Lung (tissue), 12 donors: Measurements from ENCODE around the gene KCNQ5. TPM values are rescaled to one million over a fixed set of nuclear protein-coding genes. Genes with fewer than 3 reads are reported as not detected.
"Not testable (repeated sequence)": the region's sequence is repeated elsewhere in the genome, so short reads cannot be mapped to it uniquely, and the experiment has no call there.

Source experiments
- ATAC-seq: fragments of 200-7000 bp; cut with Tn5 transposase; one replicate; pipeline ENCODE4 v1.9.1; 2020; ENCODE audit warnings: moderate number of reproducible peaks; ENCODE audit not compliant: insufficient read depth, low FRiP score
- DNase-seq, 3 donors: peaks; one replicate each; pipeline ENCODE4 v3.0.0-alpha.2; 2013 to 2017
- H3K27ac ChIP-seq, 2 donors: one replicate each; pipeline ENCODE4 v1.5.1; 2013; ENCODE audit warnings: mild to moderate bottlenecking in 2 of 2, moderate library complexity in 2 of 2, control low read depth in 1 of 2, inconsistent platforms in 1 of 2, low read depth in 1 of 2, low read length in 1 of 2
- H3K27me3 ChIP-seq, 3 donors: one replicate each; pipeline ENCODE4 v1.5.1; 2013; ENCODE audit warnings: low read length in 2 of 3; ENCODE audit not compliant: control insufficient read depth in 3 of 3, insufficient read depth in 3 of 3
- H3K36me3 ChIP-seq, 4 donors: one replicate each; pipeline ENCODE4 v1.5.1; 2013; ENCODE audit warnings: low read length in 4 of 4, mild to moderate bottlenecking in 1 of 4, moderate library complexity in 1 of 4; ENCODE audit not compliant: control insufficient read depth in 4 of 4, insufficient read depth in 4 of 4
- H3K4me1 ChIP-seq, 5 donors: one replicate each; pipeline ENCODE4 v1.5.1; 2013; ENCODE audit warnings: low read length in 5 of 5, mild to moderate bottlenecking in 2 of 5, moderate library complexity in 1 of 5; ENCODE audit not compliant: control insufficient read depth in 5 of 5, insufficient read depth in 5 of 5
- H3K4me3 ChIP-seq: one replicate; pipeline ENCODE4 v1.5.1; 2013; ENCODE audit warnings: mild to moderate bottlenecking, control low read depth, moderate library complexity
- H3K9ac ChIP-seq, 2 donors: one replicate each; pipeline ENCODE4 v1.5.1; 2013; ENCODE audit warnings: low read length in 2 of 2, control low read depth in 1 of 2; ENCODE audit not compliant: insufficient read depth in 1 of 2
- H3K9me3 ChIP-seq, 4 donors: one replicate each; pipeline ENCODE4 v1.5.1; 2013; ENCODE audit warnings: low read length in 3 of 4, mild to moderate bottlenecking in 1 of 4, moderate library complexity in 1 of 4; ENCODE audit not compliant: control insufficient read depth in 4 of 4, insufficient read depth in 3 of 4
- WGBS, 2 donors: extraction: QIAGEN DNeasy Blood & Tissue Kit; methylation state at CpG; one replicate each; pipeline ENCODE4 v1.1.7; 2013; 5-methylcytosine and 5-hydroxymethylcytosine counted together
- polyA plus RNA-seq, 2 donors: library from polyadenylated mRNA; stranded (reverse); fragments of 200-250 nt; gene quantifications; one replicate each; pipeline ENCODE4 v1.2.1, GENCODE V29; 2013
- total RNA-seq, 2 donors: library from RNA; depleted of rRNA in 1 of 2; stranded (reverse); fragments of >200 nt in 1 of 2; gene quantifications; one replicate each; pipeline ENCODE4 v1.2.1, GENCODE V29; 2014 to 2021
- TF ChIP-seq, protein P1 (sequence below): IDR thresholded peaks from 2 replicates; pipeline ENCODE4 v1.5.1; 2012; ENCODE audit warnings: mild to moderate bottlenecking; ENCODE audit errors: control extremely low read depth, extremely low read depth
- donor health status: control.
- donor health status: control.
- donor health status: Bipolar disorder and iron deficiency.
- donor health status: healthy.
- donor health status: DM: yes; HTN: yes; CAD: no.

The KCNQ5 gene
- total and polyA plus RNA-seq, 4 donors: 0.12 to 5.7 (median 0.46) TPM

DNA sequence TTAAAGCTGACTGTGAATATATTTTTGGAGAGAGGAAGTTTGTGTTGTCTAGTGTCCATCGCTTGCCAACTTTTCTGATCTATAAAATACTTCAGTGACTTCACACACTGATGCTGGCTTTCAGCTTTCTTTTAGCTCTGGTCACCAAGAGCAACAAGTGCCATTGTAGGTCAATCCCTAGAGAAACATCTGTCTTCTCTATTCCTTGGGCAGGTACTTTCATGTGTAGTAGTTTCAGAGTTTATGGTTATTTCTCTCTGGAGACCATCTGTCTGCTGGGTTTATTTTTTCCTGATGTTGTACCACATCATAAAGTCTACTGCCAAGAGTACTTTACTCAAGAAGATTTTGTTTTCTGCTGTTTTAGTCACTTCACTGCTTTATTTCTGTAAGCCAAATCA, 353.5 kb downstream of the KCNQ5 start:
- Histone ChIP-seq H3K36me3 (no peaks in the 10 kb centered on the region), H3K27ac (no peak overlapping the region), H3K9me3 (no peaks in the 10 kb centered on the region), H3K4me3 (no peak overlapping the region), H3K27me3 (no peaks in the 10 kb centered on the region), H3K4me1 (no peaks in the 10 kb centered on the region), H3K9ac (no peak overlapping the region)
- DNase-seq: peak in 1 of 3 donors; percentile 16
- ATAC-seq: no peak
- TF ChIP-seq, protein P1, sequence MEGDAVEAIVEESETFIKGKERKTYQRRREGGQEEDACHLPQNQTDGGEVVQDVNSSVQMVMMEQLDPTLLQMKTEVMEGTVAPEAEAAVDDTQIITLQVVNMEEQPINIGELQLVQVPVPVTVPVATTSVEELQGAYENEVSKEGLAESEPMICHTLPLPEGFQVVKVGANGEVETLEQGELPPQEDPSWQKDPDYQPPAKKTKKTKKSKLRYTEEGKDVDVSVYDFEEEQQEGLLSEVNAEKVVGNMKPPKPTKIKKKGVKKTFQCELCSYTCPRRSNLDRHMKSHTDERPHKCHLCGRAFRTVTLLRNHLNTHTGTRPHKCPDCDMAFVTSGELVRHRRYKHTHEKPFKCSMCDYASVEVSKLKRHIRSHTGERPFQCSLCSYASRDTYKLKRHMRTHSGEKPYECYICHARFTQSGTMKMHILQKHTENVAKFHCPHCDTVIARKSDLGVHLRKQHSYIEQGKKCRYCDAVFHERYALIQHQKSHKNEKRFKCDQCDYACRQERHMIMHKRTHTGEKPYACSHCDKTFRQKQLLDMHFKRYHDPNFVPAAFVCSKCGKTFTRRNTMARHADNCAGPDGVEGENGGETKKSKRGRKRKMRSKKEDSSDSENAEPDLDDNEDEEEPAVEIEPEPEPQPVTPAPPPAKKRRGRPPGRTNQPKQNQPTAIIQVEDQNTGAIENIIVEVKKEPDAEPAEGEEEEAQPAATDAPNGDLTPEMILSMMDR: no peak
- WGBS, 2 donors: 67 to 76% methylated on average over 1 of the region's 1 CpG

DNA sequence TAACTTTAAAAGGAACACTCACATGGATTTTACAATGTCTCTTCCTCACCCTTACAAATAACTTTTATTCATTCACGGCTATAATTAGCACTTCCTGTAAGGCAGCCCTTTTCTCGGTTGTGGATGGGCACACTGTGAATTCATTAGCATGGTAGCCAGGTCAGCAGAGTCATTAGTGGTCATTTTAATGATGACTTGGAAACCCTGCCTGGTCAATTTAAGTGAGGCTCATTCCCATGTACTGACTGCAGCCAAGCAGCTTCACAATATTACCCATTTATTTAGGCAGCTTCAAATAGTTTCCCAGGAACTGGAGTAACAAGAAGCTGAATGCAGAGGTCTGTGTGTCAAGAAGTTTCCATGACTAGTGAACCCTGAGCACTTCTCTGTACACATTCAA, 354.6 kb downstream of the KCNQ5 start:
- H3K36me3 ChIP-seq: no peaks in the 10 kb centered on the region
- no peaks in the 10 kb centered on the region for H3K27me3 ChIP-seq
- H3K4me3 ChIP-seq: no peak overlapping the region
- TF ChIP-seq, protein P1: no peak
- H3K9me3 ChIP-seq: no peaks in the 10 kb centered on the region
- DNase-seq (no peak), ATAC-seq (no peak)
- WGBS, 2 donors: 40 to 47% methylated on average over 2 of the region's 2 CpGs
- no peak overlapping the region for H3K27ac ChIP-seq
- no peaks in the 10 kb centered on the region for H3K4me1 ChIP-seq
- no peak overlapping the region for H3K9ac ChIP-seq

DNA sequence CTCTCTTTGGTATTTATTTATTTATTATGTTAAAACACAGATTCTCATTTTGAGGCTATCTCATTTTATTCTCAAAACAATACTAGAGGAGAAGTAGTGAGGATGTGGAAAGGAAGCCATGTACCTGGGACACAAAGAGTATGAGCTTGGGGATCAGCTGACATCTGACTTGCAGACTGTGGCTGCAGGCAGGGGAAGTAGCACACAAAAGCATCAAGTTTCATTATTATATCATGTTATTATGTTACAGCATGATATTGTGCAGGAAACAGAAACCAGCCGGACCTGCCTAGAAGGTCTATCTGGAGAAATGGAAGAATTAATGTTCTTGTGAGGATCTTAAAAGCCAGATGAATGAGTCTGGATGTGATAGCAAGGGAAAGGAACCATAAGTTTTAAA, 355.2 kb downstream of the KCNQ5 start:
- Histone ChIP-seq H3K4me1 (no peaks in the 10 kb centered on the region), H3K9ac (no peak overlapping the region), H3K27me3 (no peaks in the 10 kb centered on the region), H3K9me3 (no peaks in the 10 kb centered on the region), H3K36me3 (no peaks in the 10 kb centered on the region), H3K4me3 (no peak overlapping the region), H3K27ac (no peak overlapping the region)
- ATAC-seq (no peak), DNase-seq (peak in 2 of 3 donors; percentile 31 to 44)
- WGBS, 2 donors: 21 to 49% methylated on average over 1 of the region's 1 CpG
- TF ChIP-seq, protein P1: no peak

DNA sequence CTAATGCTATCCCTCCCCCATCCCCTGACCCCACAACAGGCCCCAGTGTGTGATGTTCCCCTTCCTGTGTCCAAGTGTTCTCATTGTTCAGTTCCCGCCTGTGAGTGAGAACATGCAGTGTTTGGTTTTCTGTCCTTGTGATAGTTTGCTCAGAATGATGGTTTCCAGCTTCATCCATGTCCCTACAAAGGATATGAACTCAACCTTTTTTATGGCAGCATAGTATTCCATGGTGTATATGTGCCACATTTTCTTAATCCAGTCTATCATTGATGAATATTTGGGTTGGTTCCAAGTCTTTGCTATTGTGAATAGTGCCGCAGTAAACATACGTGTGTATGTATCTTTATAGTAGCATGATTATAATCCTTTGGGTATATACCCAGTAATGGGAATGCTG, 356.9 kb downstream of the KCNQ5 start:
- H3K27me3 ChIP-seq, H3K36me3 ChIP-seq, H3K4me3 ChIP-seq, H3K9me3 ChIP-seq, H3K9ac ChIP-seq, DNase-seq, H3K4me1 ChIP-seq, H3K27ac ChIP-seq, ATAC-seq: not testable (repeated sequence)
- WGBS, 2 donors: 92 to 98% methylated on average over 3 of the region's 3 CpGs

DNA sequence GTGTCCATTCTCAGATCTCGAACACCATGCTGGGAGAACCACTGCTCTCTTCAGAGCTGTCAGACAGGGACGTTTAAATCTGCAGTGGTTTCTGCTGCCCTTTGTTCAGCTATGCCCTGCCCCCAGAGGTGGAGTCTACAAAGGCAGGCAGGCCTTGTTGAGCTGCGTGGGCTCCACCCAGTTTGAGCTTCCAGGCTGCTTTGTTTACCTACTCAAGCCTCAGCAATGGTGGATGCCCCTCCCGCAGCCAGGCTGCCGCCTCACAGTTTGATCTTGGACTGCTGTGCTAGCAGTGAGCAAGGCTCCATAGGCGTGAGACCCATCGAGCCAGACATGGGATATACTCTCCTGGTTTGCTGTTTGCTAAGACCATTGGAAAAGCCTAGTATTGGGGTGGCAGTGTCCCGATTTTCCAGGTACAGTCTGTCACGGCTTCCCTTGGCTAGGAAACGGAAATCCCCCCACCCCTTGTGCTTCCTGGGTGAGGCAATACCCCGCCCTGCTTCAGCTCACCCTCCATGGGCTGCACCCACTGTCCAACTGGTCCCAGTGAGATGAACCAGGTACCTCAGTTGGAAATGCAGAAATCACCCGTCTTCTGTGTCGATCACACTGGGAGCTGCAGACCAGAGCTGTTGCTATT, 362.4 kb downstream of the KCNQ5 start:
- not testable (repeated sequence) for ATAC-seq, H3K27ac ChIP-seq, DNase-seq, H3K27me3 ChIP-seq, H3K36me3 ChIP-seq, H3K9me3 ChIP-seq, H3K4me3 ChIP-seq, H3K9ac ChIP-seq, H3K4me1 ChIP-seq
- 83 to 86% methylated on average over 13 of the region's 13 CpGs for WGBS, 2 donors
